ENCODE results near the gene GALNT15.

DNA sequence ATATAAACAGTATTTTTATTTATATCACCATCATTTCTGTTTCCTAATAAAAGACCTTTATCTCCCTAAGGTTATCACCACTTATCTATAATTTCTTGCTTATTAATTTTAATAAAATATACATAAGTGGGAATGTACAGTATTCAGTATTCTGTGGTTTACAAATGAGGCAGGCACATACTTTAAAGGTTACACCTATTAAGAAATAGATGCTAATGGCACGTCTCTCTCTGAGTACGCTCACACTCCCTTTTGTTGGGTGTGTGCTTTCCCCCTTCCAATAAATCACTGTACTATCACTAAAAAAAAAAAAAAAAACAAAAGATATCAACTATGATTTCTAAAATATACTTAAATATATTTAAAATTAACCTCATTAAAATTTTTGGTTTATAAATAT is 99.4 kb downstream of the GALNT15 start:
- TF ChIP-seq, protein P1, sequence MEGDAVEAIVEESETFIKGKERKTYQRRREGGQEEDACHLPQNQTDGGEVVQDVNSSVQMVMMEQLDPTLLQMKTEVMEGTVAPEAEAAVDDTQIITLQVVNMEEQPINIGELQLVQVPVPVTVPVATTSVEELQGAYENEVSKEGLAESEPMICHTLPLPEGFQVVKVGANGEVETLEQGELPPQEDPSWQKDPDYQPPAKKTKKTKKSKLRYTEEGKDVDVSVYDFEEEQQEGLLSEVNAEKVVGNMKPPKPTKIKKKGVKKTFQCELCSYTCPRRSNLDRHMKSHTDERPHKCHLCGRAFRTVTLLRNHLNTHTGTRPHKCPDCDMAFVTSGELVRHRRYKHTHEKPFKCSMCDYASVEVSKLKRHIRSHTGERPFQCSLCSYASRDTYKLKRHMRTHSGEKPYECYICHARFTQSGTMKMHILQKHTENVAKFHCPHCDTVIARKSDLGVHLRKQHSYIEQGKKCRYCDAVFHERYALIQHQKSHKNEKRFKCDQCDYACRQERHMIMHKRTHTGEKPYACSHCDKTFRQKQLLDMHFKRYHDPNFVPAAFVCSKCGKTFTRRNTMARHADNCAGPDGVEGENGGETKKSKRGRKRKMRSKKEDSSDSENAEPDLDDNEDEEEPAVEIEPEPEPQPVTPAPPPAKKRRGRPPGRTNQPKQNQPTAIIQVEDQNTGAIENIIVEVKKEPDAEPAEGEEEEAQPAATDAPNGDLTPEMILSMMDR (IDR thresholded peaks at IDR 0.05): no peak
- TF ChIP-seq EZH2 (IDR thresholded peaks at IDR 0.05; ENCODE audit: borderline replicate concordance, insufficient read depth, low read depth, low read length, poor library complexity, severe bottlenecking): no peak

Measured in B cell (primary cell).